Measurements from ENCODE around the gene MYO10.

GRCh38 chr5:16742938-16743337 is 193.2 kb downstream of the MYO10 start:
- TF ChIP-seq POLR2A (IDR thresholded peaks at IDR 0.05) (no peak), CTCF (IDR thresholded peaks at IDR 0.05) (no peak)
